AG09319 (cell line): ENCODE measurements around the gene CDK7.

Experiments
- DNase-seq: peaks from one replicate; pipeline ENCODE4 v3.0.0-alpha.2; 2010; ENCODE audit warnings: low read depth; ENCODE audit errors: extremely low read depth
- CTCF ChIP-seq: IDR thresholded peaks from 2 replicates; pipeline ENCODE4 v1.5.1; 2011; ENCODE audit warnings: low read depth, mild to moderate bottlenecking, inconsistent platforms, low read length, moderate library complexity

CDK7 gene

GRCh38 chr5:69265931-69266330 lies 31.2 kb downstream of the CDK7 start:
- no peak for DNase-seq
- peak; percentile 15 for TF ChIP-seq CTCF

GRCh38 chr5:69268899-69269298 lies 34.2 kb downstream of the CDK7 start:
- DNase-seq, result no peak
- TF ChIP-seq CTCF, result no peak

GRCh38 chr5:69270840-69271239 lies 36.2 kb downstream of the CDK7 start:
- TF ChIP-seq CTCF, result no peak
- DNase-seq, result no peak

GRCh38 chr5:69271376-69271775 lies 36.7 kb downstream of the CDK7 start:
- no peak for TF ChIP-seq CTCF
- peak; percentile 7 for DNase-seq

GRCh38 chr5:69275563-69275962 lies 40.9 kb downstream of the CDK7 start:
- no peak for TF ChIP-seq CTCF
- DNase-seq, result no peak

GRCh38 chr5:69276422-69277174 lies 41.9 kb downstream of the CDK7 start:
- no peak for DNase-seq
- TF ChIP-seq CTCF, result no peak

- TF ChIP-seq CTCF, result no peak
- DNase-seq, result no peak
These were observed 44.8 kb downstream of the CDK7 start for GRCh38 chr5:69279517-69279916.
